ENCODE measurements around the gene NSUN5. TPM values are rescaled to one million over a fixed set of nuclear protein-coding genes. Genes with fewer than 3 reads are reported as not detected.
A peak's percentile ranks its signal among the peaks of the same experiment; 100 is the strongest.
"Not testable (repeated sequence)": the region's sequence is repeated elsewhere in the genome, so short reads cannot be mapped to it uniquely, and the experiment has no call there.

NSUN5 gene
- total RNA-seq, 4 donors from 2014 or later: 22.4 to 36.6 (median 26.8) TPM

DNA sequence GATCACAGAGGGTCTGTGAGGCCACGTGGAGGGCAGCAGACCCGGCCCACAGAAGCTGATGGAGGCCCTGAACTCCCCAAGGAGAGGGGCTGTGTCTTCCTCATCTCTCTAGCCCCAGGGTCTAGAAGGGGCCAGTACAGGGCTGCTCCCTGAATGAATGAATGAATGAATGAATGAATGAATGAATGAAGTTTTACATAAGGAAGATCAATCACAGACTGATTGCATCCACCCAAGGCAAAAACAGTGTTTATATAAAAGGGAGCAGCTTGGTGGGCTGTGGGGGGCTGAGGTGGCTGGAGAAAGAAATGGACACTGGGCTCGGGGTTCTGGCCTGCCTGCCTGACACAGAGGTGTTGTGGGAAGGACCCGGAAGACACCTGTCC, 4.9 kb upstream of the NSUN5 start:
- DNase-seq (ENCODE audit: low spot score in 2 of 2): no peak
- H3K4me1 ChIP-seq: peaks cover 0 to 9% (median 5%) of the 10 kb centered on the region in 4 donors
- H3K9me3 ChIP-seq: no peaks in the 10 kb centered on the region
- no peak overlapping the region for H3K4me3 ChIP-seq
- no peaks in the 10 kb centered on the region for H3K36me3 ChIP-seq
- no peak overlapping the region for H3K27ac ChIP-seq
- H3K27me3 ChIP-seq: no peaks in the 10 kb centered on the region
- WGBS, 2 donors: 59 to 80% methylated on average over 4 of the region's 4 CpGs
- TF ChIP-seq, protein P1, sequence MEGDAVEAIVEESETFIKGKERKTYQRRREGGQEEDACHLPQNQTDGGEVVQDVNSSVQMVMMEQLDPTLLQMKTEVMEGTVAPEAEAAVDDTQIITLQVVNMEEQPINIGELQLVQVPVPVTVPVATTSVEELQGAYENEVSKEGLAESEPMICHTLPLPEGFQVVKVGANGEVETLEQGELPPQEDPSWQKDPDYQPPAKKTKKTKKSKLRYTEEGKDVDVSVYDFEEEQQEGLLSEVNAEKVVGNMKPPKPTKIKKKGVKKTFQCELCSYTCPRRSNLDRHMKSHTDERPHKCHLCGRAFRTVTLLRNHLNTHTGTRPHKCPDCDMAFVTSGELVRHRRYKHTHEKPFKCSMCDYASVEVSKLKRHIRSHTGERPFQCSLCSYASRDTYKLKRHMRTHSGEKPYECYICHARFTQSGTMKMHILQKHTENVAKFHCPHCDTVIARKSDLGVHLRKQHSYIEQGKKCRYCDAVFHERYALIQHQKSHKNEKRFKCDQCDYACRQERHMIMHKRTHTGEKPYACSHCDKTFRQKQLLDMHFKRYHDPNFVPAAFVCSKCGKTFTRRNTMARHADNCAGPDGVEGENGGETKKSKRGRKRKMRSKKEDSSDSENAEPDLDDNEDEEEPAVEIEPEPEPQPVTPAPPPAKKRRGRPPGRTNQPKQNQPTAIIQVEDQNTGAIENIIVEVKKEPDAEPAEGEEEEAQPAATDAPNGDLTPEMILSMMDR (IDR thresholded peaks at IDR 0.05): no peak
- TF ChIP-seq POLR2A (IDR thresholded peaks at IDR 0.05) (no peak), EP300 (IDR thresholded peaks at IDR 0.05) (no peak)

DNA sequence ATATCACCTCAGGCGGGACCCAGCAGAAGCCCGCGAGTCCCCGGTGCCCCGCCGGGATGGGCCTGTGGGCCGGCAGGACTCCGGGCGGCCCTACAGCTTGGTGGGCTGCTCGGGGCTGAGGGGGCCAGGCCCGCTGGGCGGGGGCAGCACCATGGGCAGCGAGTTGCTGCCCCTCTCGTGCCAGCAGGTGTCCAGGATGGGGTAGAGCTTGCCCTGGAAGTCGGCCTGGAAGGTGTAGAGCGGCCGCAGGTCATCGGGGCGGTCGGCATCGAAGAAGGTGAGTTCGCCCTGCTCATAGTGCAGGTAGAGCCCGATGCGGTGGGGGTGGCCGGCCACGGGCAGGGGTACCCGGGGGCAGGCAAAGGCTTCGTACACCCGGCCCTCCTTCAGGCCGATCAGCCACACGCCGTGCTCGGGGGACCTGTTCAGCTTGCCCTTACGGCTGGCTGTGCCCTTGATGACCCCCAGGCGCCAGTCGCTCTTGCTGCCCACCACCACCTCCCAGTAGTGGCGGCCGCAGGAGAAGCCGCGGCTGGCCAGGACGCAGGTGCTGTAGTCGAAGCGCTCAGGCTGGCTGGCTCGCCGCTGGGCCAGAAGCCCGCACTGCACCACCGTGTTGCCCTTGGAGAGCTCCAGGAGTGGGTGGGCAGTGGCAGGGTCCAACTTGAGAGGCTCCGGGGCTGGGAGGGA, 4.3 kb upstream of the NSUN5 start:
- no peak for TF ChIP-seq EP300 (IDR thresholded peaks at IDR 0.05)
- TF ChIP-seq, protein P1 (IDR thresholded peaks at IDR 0.05): no peak
- TF ChIP-seq POLR2A (IDR thresholded peaks at IDR 0.05): no peak
- Histone ChIP-seq H3K27ac (no peak overlapping the region), H3K4me1 (peaks cover 0 to 12% (median 6%) of the 10 kb centered on the region in 4 donors), H3K9me3 (no peaks in the 10 kb centered on the region), H3K4me3 (no peak overlapping the region), H3K36me3 (no peaks in the 10 kb centered on the region), H3K27me3 (no peaks in the 10 kb centered on the region)
- WGBS, 2 donors: 91% methylated on average over 40 to 46 of the region's 48 CpGs
- no peak for DNase-seq (ENCODE audit: low spot score in 2 of 2)

DNA sequence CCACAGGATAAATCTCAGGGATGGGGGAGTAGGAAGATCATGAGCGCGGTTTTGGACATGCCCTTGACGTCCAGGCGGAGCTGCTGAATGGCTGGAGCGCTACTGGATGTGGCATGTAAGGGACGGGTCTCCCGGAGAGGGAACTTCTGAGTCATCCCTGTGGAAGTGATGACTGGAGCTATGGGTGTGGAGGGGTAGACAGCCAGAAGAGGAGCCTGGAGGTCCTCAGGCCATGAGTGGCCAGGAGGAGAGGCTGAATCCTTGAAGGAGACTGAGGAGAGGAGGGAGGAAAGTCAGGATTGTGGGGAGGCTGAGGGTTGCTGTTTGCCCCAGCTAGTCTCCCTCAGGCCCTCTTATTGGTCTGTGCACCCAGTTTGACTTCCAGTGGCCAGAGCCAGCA, 2.8 kb upstream of the NSUN5 start:
- not testable (repeated sequence) for H3K27ac ChIP-seq; H3K36me3 ChIP-seq; H3K4me3 ChIP-seq; H3K27me3 ChIP-seq; H3K9me3 ChIP-seq; DNase-seq (ENCODE audit: low spot score in 2 of 2)
- H3K4me1 ChIP-seq: peaks cover 0 to 19% (median 9%) of the 10 kb centered on the region in 4 donors
- 84 to 87% methylated on average over 7 of the region's 7 CpGs for WGBS, 2 donors

DNA sequence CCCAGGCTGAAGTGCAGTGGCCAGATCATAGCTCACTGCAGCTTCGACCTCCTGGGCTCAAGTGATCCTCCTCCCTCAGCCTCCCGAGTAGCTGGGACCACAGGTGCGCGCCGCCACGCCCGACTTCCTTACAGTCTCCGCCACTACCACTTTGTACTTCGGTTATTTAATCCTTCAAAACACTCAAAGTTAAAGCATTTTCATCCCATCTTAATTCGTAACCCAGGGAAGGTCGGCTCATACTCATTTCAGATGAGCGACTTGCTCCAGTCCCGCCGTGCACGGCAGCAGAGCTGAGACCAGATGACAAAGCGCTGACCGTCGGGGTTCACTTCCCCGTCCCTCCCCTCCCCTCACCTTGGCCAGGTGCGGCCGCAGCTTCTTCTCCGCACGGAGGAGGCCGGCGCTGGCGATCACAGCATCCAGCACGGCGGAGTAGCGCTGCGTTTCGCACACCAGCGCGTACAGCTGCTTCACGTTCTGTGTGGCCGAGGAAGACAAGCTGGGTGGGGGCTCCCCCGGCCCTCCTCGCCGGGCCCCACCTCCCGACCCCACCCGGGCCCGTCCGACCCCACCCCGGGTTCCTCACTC, 457 bp downstream of the NSUN5 start:
- no peaks in the 10 kb centered on the region for H3K27me3 ChIP-seq
- no peaks in the 10 kb centered on the region for H3K9me3 ChIP-seq
- DNase-seq (ENCODE audit: low spot score in 2 of 2): no peak
- 16 to 27% methylated on average over 18 to 33 of the region's 43 CpGs for WGBS, 2 donors
- H3K4me1 ChIP-seq: peaks cover 0 to 19% (median 9%) of the 10 kb centered on the region in 4 donors
- H3K36me3 ChIP-seq: peaks cover 0 to 39% (median 6%) of the 10 kb centered on the region in 3 donors
- peak overlapping the region; percentile 57 to 86 (median 82) for H3K4me3 ChIP-seq
- TF ChIP-seq POLR2A (IDR thresholded peaks at IDR 0.05): no peak
- TF ChIP-seq, protein P1 (IDR thresholded peaks at IDR 0.05): no peak
- no peak for TF ChIP-seq EP300 (IDR thresholded peaks at IDR 0.05)
- H3K27ac ChIP-seq: peak overlapping the region in 3 of 4 donors; percentile 69 to 75 (median 70)

DNA sequence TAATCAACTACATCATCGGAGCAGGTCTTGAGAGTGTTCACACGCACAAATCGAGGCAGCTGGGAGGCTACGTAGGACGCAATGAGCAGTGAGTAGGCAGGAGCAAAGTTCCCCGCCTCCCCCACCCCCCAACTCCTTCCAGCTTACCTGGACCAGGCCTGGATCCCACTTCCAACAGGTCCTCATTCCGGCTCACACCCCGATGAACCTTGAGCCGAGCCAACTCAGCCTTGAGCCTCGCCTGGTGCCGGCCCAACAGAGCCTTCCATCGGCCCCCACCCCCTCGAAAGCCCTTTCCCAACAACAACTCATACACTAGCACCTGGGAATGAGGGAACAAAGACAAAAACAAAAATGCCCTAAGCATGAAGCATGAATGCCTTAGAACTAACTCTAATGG, 1.2 kb downstream of the NSUN5 start:
- no peak for DNase-seq (ENCODE audit: low spot score in 2 of 2)
- Histone ChIP-seq H3K9me3 (no peaks in the 10 kb centered on the region), H3K36me3 (peaks cover 0 to 44% (median 6%) of the 10 kb centered on the region in 3 donors), H3K4me1 (peaks cover 0 to 19% (median 9%) of the 10 kb centered on the region in 4 donors), H3K4me3 (peak overlapping the region in 1 of 4 donors; percentile 80), H3K27ac (no peak overlapping the region), H3K27me3 (no peaks in the 10 kb centered on the region)
- TF ChIP-seq EP300 (IDR thresholded peaks at IDR 0.05) (no peak), POLR2A (IDR thresholded peaks at IDR 0.05) (no peak)
- TF ChIP-seq, protein P1 (IDR thresholded peaks at IDR 0.05): no peak
- 93% methylated on average over 13 of the region's 13 CpGs for WGBS, 2 donors

DNA sequence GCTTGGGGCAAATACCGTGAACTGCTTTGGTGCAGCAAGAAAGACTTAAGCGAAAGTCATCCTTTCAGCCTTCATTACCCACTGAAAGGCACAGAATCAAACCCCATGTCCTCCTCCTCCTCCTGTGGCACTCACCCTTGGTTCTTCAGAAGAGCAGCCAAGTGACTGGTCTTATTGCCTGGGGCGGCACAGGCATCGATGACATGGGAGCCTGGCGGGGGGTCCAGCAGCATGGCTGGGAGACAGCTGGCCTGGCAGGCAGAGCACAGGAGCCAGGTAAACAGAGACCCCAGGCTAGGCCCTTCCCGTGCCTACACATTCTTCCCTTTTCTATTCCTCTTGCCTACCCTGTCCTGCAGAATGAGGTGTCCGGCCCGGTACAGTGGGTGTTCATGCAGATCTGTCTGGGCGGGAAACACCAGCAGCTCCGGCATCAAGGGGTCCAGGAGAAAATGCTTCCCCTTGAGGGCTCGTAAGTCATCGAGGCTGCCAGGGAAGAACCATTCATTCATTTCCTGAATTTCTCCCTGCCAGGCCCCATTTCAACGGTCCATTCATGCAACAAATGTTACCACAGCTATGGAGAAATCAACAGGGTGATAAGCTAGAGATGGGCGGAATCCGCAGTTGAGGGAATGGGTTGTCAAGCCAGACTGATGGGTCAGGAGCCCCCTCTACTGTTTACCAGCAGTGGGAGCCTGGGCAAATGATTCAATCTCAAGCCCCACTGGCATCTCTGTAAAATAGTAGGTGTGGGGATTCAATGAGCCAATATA, 3.8 kb downstream of the NSUN5 start:
- Histone ChIP-seq H3K36me3 (peaks cover 0 to 44% (median 6%) of the 10 kb centered on the region in 3 donors), H3K4me1 (peaks cover 0 to 19% (median 9%) of the 10 kb centered on the region in 4 donors)
- not testable (repeated sequence) for H3K4me3 ChIP-seq; DNase-seq (ENCODE audit: low spot score in 2 of 2); H3K9me3 ChIP-seq; H3K27me3 ChIP-seq; H3K27ac ChIP-seq
- WGBS, 2 donors: 78 to 81% methylated on average over 7 to 8 of the region's 15 CpGs

All from tibial nerve (tissue), 4 donors.